Suppressor macrophage treated with lipopolysaccharide for 1 hour (primary cell): ENCODE measurements around the gene ARL6IP4.
A peak's percentile ranks its signal among the peaks of the same experiment; 100 is the strongest.
"Not testable (repeated sequence)": the region's sequence is repeated elsewhere in the genome, so short reads cannot be mapped to it uniquely, and the experiment has no call there.

Experiments used
- DNase-seq, 3 donors: peaks; one replicate each; pipeline ENCODE4 v3.0.0-alpha.2; 2020 to 2022

Gene ARL6IP4

DNA sequence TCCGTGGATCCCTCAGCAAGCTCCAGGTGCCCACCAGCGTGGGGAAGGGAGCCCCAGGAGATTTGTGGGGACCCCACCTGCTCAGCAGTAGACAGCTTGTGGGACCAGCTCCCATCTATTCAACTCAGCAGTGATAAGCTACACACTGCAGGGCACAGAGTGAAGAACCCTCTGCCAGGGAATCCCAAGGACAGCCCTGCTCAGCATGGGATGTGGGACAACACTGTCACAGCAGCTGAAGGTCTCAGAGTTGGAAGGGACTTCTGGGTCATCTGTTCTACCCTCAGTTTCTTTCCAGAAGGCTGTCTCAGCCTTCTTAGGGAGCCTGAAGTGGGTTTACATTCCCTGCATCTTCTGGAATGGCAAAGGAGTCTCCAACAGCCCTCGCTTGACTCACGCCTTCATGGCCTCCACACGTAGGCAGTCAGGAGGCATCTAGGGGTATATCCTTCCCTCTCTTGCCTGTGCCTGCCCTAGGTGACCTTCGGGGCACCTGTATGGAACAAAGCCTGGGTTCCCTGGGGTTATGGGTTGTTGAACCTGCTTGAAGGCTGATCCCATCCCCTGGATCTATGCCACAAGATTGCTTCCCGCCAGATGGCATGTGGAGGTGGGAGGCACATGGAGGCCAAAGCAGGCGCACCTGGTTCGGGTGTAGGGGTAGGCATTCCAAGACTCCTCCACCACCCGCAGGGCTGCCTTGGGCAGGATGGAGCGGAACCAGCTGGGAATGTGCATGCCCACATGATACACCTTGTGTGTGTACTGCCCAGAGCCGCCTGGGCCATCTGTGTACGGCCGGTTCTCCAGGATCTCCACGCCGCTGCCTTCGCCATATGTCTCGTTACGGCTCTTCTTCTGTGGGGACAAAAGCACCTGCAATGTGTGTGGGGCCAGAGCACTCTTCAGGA is 33.0 kb downstream of the ARL6IP4 start:
- no peak for DNase-seq

DNA sequence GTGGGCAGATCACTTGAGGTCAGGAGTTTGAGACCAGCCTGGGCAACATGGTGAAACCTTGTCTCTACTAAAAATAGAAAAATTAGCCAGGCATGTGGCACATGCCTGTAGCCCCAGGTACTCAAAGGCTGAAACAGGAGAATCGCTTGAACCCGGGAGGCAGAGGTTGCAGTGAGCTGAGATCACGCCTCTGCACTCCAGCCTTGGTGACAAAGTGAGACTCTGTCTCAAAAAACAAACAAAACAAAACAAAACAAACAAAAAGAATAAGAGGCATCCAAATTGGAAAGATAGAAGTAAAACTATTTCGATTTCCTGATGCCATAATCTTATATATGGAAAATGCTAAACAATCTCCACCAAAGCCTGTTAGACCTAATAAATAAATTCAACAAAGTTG is 34.0 kb downstream of the ARL6IP4 start:
- DNase-seq, result not testable (repeated sequence)

DNA sequence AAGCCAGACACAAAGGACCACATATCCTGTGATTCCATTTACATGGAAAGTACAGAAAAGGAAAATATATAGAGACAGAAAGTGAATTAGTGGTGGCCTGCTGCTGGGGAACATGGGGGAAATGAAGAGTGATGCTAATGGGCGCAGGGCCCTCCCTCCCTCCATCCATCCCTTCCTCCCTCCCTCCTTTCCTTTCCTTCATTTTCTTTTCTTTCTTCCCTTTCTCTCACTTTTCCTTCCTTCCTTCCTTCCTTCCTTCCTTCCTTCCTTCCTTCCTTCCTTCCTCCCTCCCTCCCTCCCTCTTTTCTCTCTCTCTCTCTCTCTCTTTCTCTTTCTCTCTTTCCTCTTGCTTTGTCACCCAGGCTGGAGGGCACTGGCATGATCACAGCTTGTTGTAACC is 37.3 kb downstream of the ARL6IP4 start:
- DNase-seq, result no peak

DNA sequence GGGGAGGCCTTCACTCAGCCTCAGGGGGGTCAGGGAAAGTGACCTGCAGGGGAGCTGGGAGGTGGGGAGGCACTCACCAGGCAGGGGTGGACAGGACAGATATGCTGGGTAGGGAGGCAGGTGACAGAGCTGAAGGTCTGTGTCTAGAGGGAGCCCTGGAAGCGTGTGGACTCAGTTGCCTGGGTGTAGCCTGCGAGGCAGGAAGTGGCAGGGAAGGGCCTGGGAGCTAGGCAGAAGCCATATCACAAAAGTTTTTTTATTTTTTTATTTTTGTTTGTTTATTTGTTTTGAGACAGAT is 39.3 kb downstream of the ARL6IP4 start:
- no peak for DNase-seq

DNA sequence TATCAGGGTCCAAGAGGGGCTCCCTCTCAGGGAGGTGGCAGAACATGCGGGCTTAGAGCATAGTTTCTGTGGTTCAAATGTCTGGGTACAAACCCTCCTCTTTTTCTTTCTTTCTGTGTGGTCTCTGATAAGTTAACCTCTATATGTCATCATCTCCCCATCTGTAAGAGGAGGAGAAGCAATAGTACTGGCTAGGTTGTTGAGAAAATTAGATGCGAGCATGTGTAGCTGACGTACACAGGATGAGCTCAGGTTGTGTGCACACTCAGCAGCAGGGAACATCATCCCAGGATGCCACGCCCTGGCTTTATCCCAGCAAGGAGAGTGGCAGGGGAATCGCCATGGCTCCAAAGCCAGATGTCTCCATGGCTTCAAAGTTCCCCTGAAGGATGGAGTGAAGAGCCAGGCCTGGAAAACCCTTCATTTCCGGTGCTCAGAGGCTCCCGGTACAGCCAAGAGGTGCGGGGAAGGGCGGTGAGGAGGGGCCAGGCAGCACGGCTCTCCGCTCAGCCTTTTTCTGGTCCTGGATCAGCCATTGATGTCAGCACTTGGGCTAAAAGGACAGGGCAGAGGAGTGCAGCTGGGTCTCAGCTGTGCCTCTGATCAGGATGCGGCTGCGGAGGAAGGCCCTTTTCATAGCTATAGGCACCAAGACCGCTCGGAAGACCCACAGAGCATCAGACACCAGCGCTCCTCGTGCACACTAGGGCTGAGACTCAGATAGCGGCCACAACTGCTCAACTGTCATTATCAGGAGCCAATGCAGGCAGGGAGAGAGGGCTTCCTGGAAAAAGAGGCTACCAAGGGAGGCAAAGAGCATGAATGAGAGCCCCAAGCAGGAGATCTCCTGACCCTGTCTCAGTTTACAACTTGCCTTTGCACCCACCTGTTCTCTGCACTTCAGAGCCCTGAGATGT is 41.5 kb downstream of the ARL6IP4 start:
- DNase-seq, result no peak

DNA sequence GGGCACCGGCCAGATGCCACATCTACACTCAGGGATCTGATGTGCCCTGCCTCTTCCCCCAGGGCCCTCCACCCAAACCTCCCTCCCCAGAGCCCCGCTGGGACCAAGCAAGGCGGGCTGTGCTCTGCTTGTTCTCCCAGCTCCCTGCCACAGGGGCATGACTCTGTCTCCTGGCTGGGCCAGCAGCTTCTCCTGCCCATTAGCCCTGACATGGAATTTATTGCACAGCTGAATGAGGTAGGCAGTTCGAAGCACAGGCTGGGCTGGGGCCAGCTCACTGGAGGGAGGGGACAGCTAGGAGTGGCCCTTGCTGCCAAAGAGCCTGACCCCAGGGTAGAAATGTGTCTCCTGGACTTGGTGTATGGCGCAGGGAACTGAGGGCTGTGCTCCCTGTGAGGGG is 42.4 kb downstream of the ARL6IP4 start:
- no peak for DNase-seq

DNA sequence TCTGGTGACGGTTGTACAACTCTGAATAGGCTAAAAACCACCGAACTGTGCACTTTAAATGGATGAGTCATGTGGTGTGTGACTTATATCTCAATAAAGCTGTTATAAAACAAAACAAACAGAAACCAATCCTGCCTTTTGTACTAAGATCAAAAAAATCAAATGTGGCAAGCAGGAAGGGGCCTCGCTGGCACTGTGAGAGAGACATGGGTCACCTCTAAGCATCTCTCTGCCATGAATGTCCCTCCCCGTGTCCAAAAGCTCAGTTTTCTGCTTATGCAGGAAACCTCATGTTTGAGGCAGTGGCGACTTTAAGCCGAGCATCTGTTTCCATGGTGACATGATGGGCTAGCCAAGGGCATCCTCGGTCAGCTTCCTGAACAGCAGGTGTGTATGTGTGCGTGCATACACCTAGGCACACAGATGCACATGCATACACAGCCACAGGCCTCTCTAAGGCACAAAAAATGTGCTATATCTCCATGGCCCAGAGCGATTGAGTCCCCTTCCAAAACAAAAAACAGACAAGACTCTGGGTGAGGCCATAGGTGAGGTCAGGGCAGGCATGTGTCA is 44.4 kb downstream of the ARL6IP4 start:
- DNase-seq, result peak in 1 of 3 donors; percentile 10

DNA sequence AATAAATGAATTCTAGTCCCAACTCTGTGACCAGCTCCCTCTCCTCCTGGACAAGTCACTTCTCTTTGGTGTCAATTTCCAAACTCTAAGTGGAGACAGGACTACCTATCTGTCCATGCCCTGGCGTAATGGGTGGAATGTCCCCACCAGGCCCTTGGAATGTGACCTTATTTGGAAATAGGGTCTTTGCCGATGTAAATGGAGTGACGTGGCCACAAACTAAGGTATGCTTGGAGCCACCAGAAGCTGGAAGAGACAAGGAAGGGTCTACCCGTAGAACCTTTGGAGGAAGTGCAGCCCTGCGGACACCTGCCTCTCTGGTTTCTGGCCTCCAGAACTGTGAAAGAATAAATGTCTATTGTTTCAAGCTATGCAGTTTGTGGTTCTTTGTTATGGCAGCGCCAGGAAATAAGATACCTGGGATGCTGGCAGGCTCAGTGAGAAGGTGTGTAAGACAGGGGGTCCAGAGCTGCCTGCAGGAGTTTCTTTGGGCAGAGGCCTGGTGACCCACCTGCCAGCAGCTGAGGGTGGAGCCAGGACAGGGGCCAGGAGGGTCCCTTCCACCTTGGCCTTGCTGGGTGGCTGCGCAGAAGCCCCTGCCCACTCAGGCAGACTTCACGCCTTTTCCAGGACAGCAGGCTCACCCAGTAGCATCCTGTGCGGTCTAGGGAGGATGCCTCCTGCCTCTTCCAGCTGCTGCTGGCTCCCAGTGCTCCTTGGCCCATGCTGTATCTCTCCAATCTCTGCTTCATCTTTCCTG is 45.8 kb downstream of the ARL6IP4 start:
- DNase-seq, result no peak

DNA sequence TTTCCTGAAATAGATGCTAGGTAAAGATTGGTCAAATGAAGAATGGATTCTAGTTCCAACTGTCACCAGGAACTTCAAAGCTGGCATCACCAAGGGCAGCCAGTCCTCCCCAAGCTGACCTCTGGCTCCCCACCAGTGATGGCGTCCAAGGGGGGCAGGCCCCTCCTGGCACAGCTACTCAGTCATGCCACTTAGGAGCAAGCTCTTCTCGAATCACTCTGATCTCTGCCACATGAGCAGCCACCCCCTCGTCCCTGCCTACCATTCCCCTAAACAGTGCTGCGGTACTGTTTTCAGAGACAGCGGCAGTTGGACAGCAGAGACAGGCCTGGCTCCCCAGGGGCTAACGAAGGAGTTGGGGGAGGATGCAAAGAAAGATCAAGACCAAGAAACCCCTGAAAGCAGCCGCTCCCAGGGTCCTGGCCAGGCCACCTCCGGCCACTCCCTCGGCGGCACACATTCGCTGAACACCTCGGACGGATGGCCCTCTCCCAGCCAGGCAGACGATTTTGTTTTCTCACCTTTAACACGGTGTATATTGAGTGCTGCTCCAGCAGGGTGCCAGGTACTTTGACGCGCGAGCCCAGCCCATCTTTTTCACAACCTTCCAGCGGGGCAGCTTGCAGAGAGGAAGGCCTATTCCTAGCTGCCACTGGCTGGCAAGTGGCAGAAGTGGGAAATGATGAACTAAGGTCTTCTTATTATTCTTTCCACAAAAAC is 47.4 kb downstream of the ARL6IP4 start:
- no peak for DNase-seq

DNA sequence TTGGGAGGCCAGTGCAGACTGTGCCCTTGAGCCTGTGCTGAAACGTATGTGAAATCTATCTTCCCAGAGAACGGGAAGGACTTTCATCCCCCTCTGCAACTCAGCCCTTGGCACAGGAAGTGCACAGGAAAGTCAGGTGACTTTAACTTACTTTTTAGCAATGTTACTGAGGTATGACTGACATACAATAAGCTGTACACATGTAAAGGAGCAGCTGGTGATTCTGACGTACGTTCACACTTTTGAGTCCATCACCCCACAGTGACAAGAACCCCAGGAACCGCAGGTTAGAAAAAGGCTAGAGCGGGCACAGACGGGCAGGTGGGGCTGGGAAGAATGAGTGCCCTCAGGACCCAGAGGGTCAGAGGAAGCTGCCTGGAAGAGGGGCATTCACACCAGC is 48.0 kb downstream of the ARL6IP4 start:
- no peak for DNase-seq

DNA sequence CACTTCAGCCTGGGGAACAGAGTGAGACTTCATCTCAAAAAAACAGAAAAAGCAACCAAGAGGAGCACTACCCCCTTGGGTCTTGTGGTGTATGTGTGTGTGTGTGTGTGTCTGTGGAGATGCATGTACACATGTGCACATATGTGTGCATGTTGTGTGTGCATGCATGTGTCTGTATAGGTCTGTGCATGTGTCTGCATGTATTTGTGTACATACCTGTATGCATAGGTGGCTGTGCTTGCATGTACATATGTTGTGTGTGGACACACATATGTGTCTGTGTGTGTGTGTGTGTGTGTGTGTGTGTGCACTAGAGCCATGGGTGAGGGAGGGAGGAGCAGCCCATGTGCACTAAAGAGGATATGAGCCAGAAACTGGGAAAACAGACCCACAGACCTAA is 49.1 kb downstream of the ARL6IP4 start:
- DNase-seq, result no peak

DNA sequence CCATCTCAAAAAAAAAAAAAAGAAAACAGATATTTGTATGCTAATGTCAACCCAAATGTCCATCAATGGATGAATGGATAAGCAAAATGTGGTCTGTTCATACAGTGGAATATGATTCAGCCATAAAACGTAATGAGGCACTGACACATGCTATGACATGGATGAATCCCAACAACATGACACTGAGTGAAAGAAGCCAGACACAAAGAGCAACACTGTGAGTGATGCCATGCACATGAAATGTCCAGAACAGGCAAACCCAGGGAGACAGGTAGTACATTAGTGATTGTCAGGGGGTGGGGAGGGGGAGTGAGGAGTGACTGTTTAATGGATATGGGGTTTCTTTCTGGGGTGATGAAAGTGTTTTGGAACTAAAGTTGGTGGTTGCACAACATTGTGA is 50.2 kb downstream of the ARL6IP4 start:
- DNase-seq, result no peak

DNA sequence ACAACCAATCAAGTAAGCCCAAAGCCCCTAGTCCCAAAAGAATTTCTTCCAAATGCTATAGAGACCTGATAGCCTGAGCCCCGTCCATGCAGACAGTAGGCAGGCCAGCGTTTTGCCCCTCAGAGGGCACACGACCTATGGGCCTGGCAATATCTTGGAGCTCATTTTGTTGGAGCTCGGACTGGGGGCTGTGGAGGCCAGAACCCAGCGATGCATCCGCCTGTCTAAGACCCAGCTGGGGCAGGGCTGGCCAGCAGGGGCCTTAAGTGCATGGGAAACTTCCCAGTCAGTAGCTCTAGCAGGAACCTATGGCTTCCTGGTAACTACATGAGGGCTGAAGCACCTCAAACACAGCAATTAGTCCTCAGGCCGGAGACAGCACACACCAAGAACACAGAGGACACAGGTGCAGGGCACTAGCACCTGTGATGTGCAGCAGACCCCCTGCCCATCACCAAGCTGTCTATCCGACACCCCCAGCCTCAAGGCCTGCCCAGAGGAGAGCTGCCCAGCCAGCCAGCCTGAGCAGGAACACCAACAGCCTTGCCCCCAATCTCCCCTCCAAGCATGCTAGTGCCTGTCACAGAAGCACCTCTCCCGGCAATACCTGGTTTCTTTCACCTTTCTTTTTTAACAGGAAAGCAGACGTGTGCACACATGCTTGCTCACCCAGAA is 50.8 kb downstream of the ARL6IP4 start:
- no peak for DNase-seq
